ENCODE data around the gene APCDD1. TPM values are rescaled to one million over a fixed set of nuclear protein-coding genes. Genes with fewer than 3 reads are reported as not detected.

Gene APCDD1
- total and polyA plus RNA-seq, 2 of the 13 experiments (the other 11 are each of a cell fraction or from before 2014, with no cell fraction given) = 2.1 to 8.6 TPM

DNA sequence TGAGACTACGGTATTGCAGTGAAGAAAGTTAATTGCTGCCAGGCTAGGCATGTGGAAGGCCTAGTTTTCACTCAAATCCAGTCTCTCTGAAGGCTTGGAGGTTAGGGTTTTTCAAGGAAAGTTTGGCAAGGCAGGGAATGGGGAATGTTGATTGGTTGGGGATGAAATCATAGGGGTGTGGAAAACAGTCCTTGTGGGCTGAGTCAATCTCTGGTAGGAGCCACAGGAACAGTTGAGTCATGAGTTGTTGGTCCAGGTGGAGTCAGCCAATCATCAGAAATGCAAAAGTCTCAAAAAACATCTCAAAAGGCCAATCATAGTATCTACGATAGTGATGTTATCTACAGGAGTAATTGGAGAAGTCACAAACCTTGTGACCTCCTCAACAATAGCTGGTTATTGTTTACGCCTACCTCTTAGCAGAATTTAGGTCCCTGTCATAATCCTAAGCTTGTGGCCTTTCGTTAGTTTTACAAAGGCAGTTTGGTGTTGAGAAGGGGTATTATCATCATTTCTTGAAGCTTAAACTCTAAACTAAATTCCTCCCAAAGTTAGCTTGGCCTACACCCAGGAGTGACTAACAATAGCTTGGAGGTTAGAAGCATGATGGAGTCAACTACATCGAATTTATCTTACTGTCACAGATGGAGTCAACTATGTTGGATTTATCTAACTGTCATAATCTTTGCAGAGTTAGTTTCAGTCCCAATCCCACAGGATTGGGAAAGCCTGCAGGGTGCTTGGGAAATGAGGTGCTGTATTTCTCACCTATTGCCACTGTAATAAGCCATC is 33.7 kb upstream of the APCDD1 start (continued):
- TF ChIP-seq, protein P1, sequence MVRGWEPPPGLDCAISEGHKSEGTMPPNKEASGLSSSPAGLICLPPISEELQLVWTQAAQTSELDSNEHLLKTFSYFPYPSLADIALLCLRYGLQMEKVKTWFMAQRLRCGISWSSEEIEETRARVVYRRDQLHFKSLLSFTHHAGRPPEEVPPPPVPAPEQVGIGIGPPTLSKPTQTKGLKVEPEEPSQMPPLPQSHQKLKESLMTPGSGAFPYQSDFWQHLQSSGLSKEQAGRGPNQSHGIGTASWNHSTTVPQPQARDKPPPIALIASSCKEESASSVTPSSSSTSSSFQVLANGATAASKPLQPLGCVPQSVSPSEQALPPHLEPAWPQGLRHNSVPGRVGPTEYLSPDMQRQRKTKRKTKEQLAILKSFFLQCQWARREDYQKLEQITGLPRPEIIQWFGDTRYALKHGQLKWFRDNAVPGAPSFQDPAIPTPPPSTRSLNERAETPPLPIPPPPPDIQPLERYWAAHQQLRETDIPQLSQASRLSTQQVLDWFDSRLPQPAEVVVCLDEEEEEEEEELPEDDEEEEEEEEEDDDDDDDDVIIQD (CRISPR knock-in tag; IDR thresholded peaks at IDR 0.05; ENCODE audit: low read depth) = no peak
- TF ChIP-seq ISL2 (CRISPR knock-in tag; IDR thresholded peaks at IDR 0.05) (no peak), HNF4A (CRISPR knock-in tag; IDR thresholded peaks at IDR 0.05) (no peak), ZNF737 (CRISPR knock-in tag; IDR thresholded peaks at IDR 0.05; ENCODE audit: borderline replicate concordance) (no peak), ZNF264 (CRISPR knock-in tag; IDR thresholded peaks at IDR 0.05) (no peak), TCF7L2 (IDR thresholded peaks at IDR 0.05; ENCODE audit: low read depth, low read length) (no peak), TGIF2 (CRISPR knock-in tag; IDR thresholded peaks at IDR 0.05) (no peak), ZBTB21 (CRISPR knock-in tag; IDR thresholded peaks at IDR 0.05) (no peak), GZF1 (CRISPR knock-in tag; IDR thresholded peaks at IDR 0.05) (no peak), HDAC1 (CRISPR knock-in tag; IDR thresholded peaks at IDR 0.05) (no peak), SP4 (CRISPR knock-in tag; IDR thresholded peaks at IDR 0.05) (no peak), MTA1 (CRISPR knock-in tag; IDR thresholded peaks at IDR 0.05; ENCODE audit: borderline replicate concordance) (no peak), ZNF430 (CRISPR knock-in tag; IDR thresholded peaks at IDR 0.05) (no peak), NR2C2 (CRISPR knock-in tag; IDR thresholded peaks at IDR 0.05; ENCODE audit: borderline replicate concordance) (no peak)
- TF ChIP-seq, protein P2, sequence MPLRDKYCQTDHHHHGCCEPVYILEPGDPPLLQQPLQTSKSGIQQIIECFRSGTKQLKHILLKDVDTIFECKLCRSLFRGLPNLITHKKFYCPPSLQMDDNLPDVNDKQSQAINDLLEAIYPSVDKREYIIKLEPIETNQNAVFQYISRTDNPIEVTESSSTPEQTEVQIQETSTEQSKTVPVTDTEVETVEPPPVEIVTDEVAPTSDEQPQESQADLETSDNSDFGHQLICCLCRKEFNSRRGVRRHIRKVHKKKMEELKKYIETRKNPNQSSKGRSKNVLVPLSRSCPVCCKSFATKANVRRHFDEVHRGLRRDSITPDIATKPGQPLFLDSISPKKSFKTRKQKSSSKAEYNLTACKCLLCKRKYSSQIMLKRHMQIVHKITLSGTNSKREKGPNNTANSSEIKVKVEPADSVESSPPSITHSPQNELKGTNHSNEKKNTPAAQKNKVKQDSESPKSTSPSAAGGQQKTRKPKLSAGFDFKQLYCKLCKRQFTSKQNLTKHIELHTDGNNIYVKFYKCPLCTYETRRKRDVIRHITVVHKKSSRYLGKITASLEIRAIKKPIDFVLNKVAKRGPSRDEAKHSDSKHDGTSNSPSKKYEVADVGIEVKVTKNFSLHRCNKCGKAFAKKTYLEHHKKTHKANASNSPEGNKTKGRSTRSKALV (CRISPR knock-in tag; IDR thresholded peaks at IDR 0.05) = no peak

Measured in HepG2 (cell line).